ENCODE measurements around the gene ALOX12.

DNA sequence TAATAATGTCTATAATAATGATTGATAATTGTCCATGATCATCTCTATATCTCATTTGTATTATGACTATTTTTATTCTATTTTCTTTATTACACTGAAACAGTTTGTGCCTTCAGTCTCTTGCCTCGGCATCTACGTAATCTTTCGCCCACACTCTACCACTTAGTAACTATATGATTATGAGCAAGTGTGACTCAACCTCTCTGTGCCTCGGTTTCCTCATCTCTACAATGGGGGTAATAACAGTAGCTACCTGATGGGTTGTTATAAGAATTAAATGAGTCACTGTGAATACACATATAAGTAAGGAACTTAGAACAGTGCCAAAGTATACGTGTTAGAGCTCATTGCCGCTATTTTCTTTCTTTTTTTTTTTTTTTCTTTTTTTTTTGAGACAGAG, 51.7 kb downstream of the ALOX12 start:
- no peak for TF ChIP-seq POLR2A (IDR thresholded peaks at IDR 0.05)
- TF ChIP-seq, protein P1, sequence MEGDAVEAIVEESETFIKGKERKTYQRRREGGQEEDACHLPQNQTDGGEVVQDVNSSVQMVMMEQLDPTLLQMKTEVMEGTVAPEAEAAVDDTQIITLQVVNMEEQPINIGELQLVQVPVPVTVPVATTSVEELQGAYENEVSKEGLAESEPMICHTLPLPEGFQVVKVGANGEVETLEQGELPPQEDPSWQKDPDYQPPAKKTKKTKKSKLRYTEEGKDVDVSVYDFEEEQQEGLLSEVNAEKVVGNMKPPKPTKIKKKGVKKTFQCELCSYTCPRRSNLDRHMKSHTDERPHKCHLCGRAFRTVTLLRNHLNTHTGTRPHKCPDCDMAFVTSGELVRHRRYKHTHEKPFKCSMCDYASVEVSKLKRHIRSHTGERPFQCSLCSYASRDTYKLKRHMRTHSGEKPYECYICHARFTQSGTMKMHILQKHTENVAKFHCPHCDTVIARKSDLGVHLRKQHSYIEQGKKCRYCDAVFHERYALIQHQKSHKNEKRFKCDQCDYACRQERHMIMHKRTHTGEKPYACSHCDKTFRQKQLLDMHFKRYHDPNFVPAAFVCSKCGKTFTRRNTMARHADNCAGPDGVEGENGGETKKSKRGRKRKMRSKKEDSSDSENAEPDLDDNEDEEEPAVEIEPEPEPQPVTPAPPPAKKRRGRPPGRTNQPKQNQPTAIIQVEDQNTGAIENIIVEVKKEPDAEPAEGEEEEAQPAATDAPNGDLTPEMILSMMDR (IDR thresholded peaks at IDR 0.05): no peak
- TF ChIP-seq POLR2AphosphoS5 (IDR thresholded peaks at IDR 0.05): no peak
